Liver (tissue), 9 donors: ENCODE results near the gene SIGLECL1. TPM values are rescaled to one million over a fixed set of nuclear protein-coding genes. Genes with fewer than 3 reads are reported as not detected.

Experiments
- DNase-seq: peaks from one replicate; pipeline ENCODE4 v3.0.0-alpha.2; 2017; ENCODE audit warnings: low spot score
- H3K27ac ChIP-seq, 2 donors: one replicate each; pipeline ENCODE4 v1.7.0; 2013; ENCODE audit warnings: inconsistent platforms in 2 of 2, low read length in 2 of 2, control low read depth in 1 of 2, low read depth in 1 of 2, mild to moderate bottlenecking in 1 of 2
- H3K27me3 ChIP-seq, 4 donors: one replicate each; pipeline versions ENCODE4 v1.6.1 to v1.7.0; 2013; ENCODE audit warnings: low read length in 3 of 4, inconsistent platforms in 1 of 4, mild to moderate bottlenecking in 1 of 4, moderate library complexity in 1 of 4; ENCODE audit not compliant: control insufficient read depth in 4 of 4, insufficient read depth in 4 of 4
- H3K36me3 ChIP-seq, 4 donors: one replicate each; pipeline versions ENCODE4 v1.6.1 to v1.7.0; 2013; ENCODE audit warnings: low read length in 3 of 4, mild to moderate bottlenecking in 3 of 4, low read depth in 1 of 4, moderate library complexity in 1 of 4; ENCODE audit not compliant: control insufficient read depth in 4 of 4, insufficient read depth in 3 of 4
- H3K4me1 ChIP-seq, 4 donors: one replicate each; pipeline versions ENCODE4 v1.6.1 to v1.7.0; 2013; ENCODE audit warnings: low read length in 3 of 4, mild to moderate bottlenecking in 3 of 4, moderate library complexity in 1 of 4; ENCODE audit not compliant: control insufficient read depth in 4 of 4, insufficient read depth in 4 of 4
- H3K4me3 ChIP-seq, 3 donors: one replicate each; pipeline versions ENCODE4 v1.6.1 to v1.7.0; 2013; ENCODE audit warnings: low read length in 3 of 3, control low read depth in 1 of 3, low read depth in 1 of 3, mild to moderate bottlenecking in 1 of 3
- H3K9ac ChIP-seq, 2 donors: one replicate each; pipeline ENCODE4 v1.7.0; 2013; ENCODE audit warnings: low read length in 2 of 2, mild to moderate bottlenecking in 2 of 2, moderate library complexity in 2 of 2, control low read depth in 1 of 2, low read depth in 1 of 2
- H3K9me3 ChIP-seq, 4 donors: one replicate each; pipeline versions ENCODE4 v1.6.1 to v1.7.0; 2013; ENCODE audit warnings: low read length in 3 of 4; ENCODE audit not compliant: control insufficient read depth in 4 of 4
- EGR1 ChIP-seq, 2 donors: IDR thresholded peaks; 2 replicates each; pipeline ENCODE4 v1.6.1; 2016 to 2018; ENCODE audit warnings: antibody characterized with exemption in 2 of 2, low read depth in 2 of 2
- HNF4G ChIP-seq: IDR thresholded peaks from 2 replicates; pipeline ENCODE4 v1.6.1; 2016; ENCODE audit warnings: antibody characterized with exemption
- JUND ChIP-seq, 2 donors: IDR thresholded peaks; 2 replicates each; pipeline ENCODE4 v1.6.1; 2016; ENCODE audit warnings: antibody characterized with exemption in 2 of 2
- NR2F2 ChIP-seq: IDR thresholded peaks from 2 replicates; pipeline ENCODE4 v1.6.1; 2016; ENCODE audit warnings: antibody characterized with exemption
- RAD21 ChIP-seq, 2 donors: IDR thresholded peaks; 2 replicates each; pipeline ENCODE4 v1.6.1; 2016; ENCODE audit warnings: antibody characterized with exemption in 2 of 2, mild to moderate bottlenecking in 2 of 2
- TAF1 ChIP-seq: conservative IDR thresholded peaks from 2 replicates; pipeline ENCODE4 v1.6.1; 2016; ENCODE audit warnings: antibody characterized with exemption, mild to moderate bottlenecking
- YY1 ChIP-seq: IDR thresholded peaks from 2 replicates; pipeline ENCODE4 v1.6.1; 2016; ENCODE audit warnings: antibody characterized with exemption, mild to moderate bottlenecking
- WGBS: extraction: QIAGEN DNeasy Blood & Tissue Kit; methylation state at CpG from one replicate; pipeline ENCODE4 v1.1.7; 2013; 5-methylcytosine and 5-hydroxymethylcytosine counted together
- polyA plus RNA-seq, 2 donors: library from polyadenylated mRNA; stranded (reverse) in 1 of 2; unstranded in 1 of 2; fragments of 200-250 nt in 1 of 2; fragments of >200 nt in 1 of 2; fragmentation: Nextera tagmentation in 1 of 2; extraction: Ambion mirVana in 1 of 2; gene quantifications; one replicate each; pipeline versions ENCODE4 v1.2.1 to v1.2.3, GENCODE V29; 2013 to 2015
- total RNA-seq, 2 donors: library from RNA; depleted of rRNA; stranded (reverse); fragments of >200 nt; gene quantifications; one replicate each; pipeline ENCODE4 v1.2.3, GENCODE V29; 2014
- TF ChIP-seq, protein P1 (sequence below): IDR thresholded peaks from 2 replicates; pipeline ENCODE4 v1.6.1; 2016; ENCODE audit warnings: antibody characterized with exemption, mild to moderate bottlenecking
- TF ChIP-seq, protein P2 (sequence below): IDR thresholded peaks from 2 replicates; pipeline ENCODE4 v1.6.1; 2016; ENCODE audit warnings: antibody characterized with exemption
- TF ChIP-seq, protein P3 (sequence below): fragments of 150-350 bp; IDR thresholded peaks from 2 replicates; pipeline ENCODE4 v1.5.1; 2017; ENCODE audit warnings: improper control_type of control experiment, low read depth, low read length; ENCODE audit not compliant: missing input control
- donor health status: healthy.
- donor health status: healthy.
- donor health status: healthy.
- donor health status: healthy.
- donor health status: healthy.

The SIGLECL1 gene
- total RNA-seq (under 1 TPM in 1 of 2 donors, not detected in 1; 0.05 TPM), polyA plus RNA-seq (not detected)

DNA sequence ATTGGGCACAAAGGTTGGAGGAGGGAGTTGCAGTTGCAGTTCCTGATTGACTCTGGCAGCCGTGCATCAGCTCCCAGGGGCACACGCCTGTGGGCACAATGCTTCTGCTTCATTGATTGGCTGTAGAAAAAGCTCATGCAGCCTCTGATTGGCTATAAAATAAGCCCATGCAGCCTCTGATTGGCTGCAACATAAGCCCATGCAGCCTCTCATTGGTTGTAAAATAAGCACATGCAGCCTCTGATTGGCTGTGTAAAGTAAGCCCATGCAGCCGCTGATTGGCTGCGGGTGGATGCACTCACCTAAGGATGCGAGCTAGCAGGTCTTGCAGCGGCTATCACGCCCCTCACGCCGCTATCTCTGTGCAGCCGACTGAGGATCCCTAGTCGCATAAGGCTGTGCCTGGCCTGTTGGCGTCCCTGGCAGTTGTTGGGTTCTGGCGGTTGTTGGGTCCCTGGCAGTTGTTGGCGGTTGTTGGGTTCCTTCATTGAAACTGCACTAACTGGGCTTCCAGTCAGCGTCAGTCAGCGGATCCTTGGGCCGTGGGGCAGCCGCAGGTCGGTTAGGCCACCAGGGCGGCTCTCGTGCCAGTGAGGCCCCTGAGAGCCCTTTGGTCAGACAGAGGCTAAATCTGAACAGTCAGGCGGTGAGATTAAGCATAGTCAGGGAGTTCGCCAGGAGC is at the start of gene SIGLECL1:
Gene SIGLECL1 (plus strand): TSS at position 295 of the 682 bp plus-strand sequence. CDS start 12,993 bp downstream, outside the sequence.
- H3K27ac ChIP-seq = no peak within 1 kb of the TSS

DNA sequence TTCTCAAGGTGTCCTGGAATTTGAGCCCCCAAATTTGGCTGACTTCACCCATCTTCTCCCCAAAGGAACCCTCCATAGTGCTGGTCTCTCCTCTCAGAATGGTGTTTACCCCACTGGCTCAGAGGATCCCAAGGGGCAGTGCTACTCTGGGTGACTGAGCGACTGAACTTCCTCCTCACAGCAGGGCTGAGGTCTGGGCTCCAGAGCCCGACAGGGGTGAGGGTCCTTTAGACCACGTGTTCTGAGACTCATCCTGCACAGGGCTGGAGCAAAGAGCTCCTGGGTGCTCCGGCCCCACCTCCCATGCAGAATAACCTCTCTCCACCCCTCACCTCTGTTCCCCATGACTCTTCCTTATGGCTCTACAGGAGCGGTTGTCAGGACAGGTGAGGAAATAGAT is 49.2 kb upstream of the SIGLECL1 start:
- 61% methylated on average over 5 of the region's 5 CpGs for WGBS
- Histone ChIP-seq H3K27me3 (peaks cover 0 to 2% (median 0%) of the 10 kb centered on the region in 4 donors), H3K27ac (no peak overlapping the region), H3K36me3 (no peaks in the 10 kb centered on the region), H3K4me1 (no peaks in the 10 kb centered on the region), H3K9me3 (no peaks in the 10 kb centered on the region), H3K4me3 (no peak overlapping the region), H3K9ac (no peak overlapping the region)
- TF ChIP-seq NR2F2 (no peak), EGR1 (IDR thresholded peaks at IDR 0.05; ENCODE audit: low read depth in 2 of 2) (no peak), YY1 (no peak), HNF4G (no peak)
- TF ChIP-seq, protein P1, sequence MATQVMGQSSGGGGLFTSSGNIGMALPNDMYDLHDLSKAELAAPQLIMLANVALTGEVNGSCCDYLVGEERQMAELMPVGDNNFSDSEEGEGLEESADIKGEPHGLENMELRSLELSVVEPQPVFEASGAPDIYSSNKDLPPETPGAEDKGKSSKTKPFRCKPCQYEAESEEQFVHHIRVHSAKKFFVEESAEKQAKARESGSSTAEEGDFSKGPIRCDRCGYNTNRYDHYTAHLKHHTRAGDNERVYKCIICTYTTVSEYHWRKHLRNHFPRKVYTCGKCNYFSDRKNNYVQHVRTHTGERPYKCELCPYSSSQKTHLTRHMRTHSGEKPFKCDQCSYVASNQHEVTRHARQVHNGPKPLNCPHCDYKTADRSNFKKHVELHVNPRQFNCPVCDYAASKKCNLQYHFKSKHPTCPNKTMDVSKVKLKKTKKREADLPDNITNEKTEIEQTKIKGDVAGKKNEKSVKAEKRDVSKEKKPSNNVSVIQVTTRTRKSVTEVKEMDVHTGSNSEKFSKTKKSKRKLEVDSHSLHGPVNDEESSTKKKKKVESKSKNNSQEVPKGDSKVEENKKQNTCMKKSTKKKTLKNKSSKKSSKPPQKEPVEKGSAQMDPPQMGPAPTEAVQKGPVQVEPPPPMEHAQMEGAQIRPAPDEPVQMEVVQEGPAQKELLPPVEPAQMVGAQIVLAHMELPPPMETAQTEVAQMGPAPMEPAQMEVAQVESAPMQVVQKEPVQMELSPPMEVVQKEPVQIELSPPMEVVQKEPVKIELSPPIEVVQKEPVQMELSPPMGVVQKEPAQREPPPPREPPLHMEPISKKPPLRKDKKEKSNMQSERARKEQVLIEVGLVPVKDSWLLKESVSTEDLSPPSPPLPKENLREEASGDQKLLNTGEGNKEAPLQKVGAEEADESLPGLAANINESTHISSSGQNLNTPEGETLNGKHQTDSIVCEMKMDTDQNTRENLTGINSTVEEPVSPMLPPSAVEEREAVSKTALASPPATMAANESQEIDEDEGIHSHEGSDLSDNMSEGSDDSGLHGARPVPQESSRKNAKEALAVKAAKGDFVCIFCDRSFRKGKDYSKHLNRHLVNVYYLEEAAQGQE = no peak
- TF ChIP-seq, protein P2, sequence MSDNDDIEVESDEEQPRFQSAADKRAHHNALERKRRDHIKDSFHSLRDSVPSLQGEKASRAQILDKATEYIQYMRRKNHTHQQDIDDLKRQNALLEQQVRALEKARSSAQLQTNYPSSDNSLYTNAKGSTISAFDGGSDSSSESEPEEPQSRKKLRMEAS = no peak
- TF ChIP-seq, protein P3, sequence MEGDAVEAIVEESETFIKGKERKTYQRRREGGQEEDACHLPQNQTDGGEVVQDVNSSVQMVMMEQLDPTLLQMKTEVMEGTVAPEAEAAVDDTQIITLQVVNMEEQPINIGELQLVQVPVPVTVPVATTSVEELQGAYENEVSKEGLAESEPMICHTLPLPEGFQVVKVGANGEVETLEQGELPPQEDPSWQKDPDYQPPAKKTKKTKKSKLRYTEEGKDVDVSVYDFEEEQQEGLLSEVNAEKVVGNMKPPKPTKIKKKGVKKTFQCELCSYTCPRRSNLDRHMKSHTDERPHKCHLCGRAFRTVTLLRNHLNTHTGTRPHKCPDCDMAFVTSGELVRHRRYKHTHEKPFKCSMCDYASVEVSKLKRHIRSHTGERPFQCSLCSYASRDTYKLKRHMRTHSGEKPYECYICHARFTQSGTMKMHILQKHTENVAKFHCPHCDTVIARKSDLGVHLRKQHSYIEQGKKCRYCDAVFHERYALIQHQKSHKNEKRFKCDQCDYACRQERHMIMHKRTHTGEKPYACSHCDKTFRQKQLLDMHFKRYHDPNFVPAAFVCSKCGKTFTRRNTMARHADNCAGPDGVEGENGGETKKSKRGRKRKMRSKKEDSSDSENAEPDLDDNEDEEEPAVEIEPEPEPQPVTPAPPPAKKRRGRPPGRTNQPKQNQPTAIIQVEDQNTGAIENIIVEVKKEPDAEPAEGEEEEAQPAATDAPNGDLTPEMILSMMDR = no peak
- DNase-seq = no peak

More for the DNA sequence above, at the start of gene SIGLECL1:
- DNase-seq = peak; percentile 23
- 91% methylated on average over 23 of the region's 23 CpGs for WGBS
- TF ChIP-seq RAD21 (IDR thresholded peaks at IDR 0.05) (no peak), TAF1 (no peak), JUND (IDR thresholded peaks at IDR 0.05) (no peak), EGR1 (IDR thresholded peaks at IDR 0.05; ENCODE audit: low read depth in 2 of 2) (no peak)
- Histone ChIP-seq H3K4me1 (no peaks in the 10 kb centered on the region), H3K36me3 (no peaks in the 10 kb centered on the region), H3K9ac (no peak within 1 kb of the TSS), H3K27me3 (peaks cover 0 to 6% (median 0%) of the 10 kb centered on the region in 4 donors), H3K4me3 (no peak within 1 kb of the TSS), H3K9me3 (no peaks in the 10 kb centered on the region)

DNA sequence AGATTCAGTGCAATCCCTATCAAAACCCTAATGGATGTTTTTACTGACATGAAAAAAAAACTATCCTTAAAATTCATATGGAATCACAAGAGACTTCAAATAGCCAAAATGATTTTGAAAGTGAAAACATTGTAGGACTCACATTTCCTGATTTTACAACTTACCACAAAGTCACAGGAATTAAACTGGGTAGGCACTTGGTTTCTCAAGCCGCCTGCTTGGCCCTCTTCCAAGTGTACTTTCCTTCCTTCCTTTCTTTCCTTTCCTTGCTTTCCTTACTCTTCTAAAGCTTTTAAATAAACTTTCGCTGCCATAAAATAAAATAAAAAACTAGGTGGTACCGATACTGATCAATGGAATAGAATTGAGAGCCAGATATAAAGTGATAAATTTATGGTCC is 47.0 kb upstream of the SIGLECL1 start:
- H3K27me3 ChIP-seq = peaks cover 0 to 2% (median 0%) of the 10 kb centered on the region in 4 donors
- TF ChIP-seq, protein P2 = peak; percentile 39
- TF ChIP-seq NR2F2 = no peak
- DNase-seq = no peak
- H3K36me3 ChIP-seq = no peaks in the 10 kb centered on the region
- WGBS = 56% methylated on average over 3 of the region's 3 CpGs
- H3K4me1 ChIP-seq = no peaks in the 10 kb centered on the region
- H3K27ac ChIP-seq = no peak overlapping the region
- H3K4me3 ChIP-seq = no peak overlapping the region
- H3K9me3 ChIP-seq = no peaks in the 10 kb centered on the region
- no peak overlapping the region for H3K9ac ChIP-seq
